Stimulated activated CD8-positive, alpha-beta memory T cell treated with anti-CD3 and anti-CD28 coated beads, Interleukin-12 subunit alpha, Interleukin-12 subunit beta, amount 100 ng/mL, for 24 hours (primary cell): ENCODE measurements around the gene CLEC4G.
"Not testable (repeated sequence)": the region's sequence is repeated elsewhere in the genome, so short reads cannot be mapped to it uniquely, and the experiment has no call there.

ENCODE experiments used
- DNase-seq: peaks from one replicate; pipeline ENCODE4 v3.0.0-alpha.2; 2020; ENCODE audit errors: extremely low read depth

CLEC4G gene

DNA sequence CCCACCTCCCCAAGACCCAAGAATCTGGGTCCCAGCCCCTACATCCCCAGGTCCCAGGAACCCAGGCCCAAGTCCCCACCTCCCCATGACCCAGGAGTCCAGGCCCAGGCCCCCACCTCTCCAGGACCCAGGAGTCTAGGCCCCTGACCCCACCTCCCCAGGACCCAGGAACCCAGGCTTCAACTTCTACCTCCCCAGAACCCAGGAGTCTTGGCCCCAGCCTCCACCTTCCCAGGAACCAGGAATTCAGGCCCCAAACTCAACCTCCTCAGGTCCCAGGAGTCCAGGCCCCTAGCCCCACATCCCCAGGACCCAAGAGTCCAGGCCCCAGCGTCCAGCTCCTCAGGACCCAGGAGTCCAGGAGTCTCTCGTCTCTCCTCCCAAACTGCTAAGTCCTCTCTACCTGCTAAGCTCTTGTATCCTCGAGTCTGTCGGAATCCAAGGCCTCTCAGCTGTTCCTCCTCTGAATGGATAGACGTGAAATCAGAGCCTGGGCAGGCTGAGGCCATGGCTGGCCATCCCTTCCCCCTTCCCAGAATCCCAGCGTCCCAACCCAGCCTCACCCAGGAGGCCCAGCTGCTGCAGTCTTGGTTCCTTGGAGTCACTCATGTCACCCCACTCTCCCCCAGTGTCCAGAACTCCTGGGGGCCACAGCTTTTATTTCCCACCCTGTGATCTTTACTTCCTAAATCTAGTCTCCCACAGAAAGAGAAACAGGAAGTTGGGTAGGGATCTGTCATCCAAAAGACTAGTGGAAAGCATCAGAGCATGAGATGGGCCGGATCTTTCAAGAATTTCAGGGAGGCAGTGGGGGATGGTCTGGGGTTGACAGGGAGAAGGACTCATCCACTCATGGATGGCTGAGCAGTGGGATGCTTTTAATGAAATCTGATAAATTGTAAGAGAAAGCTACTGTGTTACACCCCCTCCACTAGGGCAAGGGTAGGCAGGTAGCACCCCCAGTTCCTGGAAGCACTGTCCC lies 15.3 kb upstream of the CLEC4G start, which contains the start of gene CD209:
CD209 (minus strand) TSS at position 632 of the 982 bp plus-strand sequence; CDS start at position 609, 23 bp downstream.
- DNase-seq: no peak

DNA sequence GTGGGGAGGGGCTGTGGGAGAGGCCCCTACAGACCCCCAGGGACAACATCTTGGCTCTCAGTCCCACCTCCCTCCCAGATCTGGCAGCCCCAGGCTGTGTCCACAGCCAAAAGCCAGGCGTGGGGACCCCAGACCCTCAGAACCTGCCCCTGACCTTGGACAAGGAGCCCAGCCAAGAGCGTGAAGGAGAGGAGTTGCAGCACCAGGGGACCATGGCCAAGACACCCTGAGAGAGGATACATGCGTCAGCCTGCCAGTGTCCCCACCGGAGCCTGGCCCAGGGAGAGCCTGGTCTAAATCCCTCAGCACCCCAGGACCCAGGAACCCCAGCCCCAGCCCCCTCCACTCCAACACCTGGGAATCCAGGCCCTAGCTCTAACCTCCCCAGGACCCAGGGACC lies 14.4 kb upstream of the CLEC4G start:
- not testable (repeated sequence) for DNase-seq

DNA sequence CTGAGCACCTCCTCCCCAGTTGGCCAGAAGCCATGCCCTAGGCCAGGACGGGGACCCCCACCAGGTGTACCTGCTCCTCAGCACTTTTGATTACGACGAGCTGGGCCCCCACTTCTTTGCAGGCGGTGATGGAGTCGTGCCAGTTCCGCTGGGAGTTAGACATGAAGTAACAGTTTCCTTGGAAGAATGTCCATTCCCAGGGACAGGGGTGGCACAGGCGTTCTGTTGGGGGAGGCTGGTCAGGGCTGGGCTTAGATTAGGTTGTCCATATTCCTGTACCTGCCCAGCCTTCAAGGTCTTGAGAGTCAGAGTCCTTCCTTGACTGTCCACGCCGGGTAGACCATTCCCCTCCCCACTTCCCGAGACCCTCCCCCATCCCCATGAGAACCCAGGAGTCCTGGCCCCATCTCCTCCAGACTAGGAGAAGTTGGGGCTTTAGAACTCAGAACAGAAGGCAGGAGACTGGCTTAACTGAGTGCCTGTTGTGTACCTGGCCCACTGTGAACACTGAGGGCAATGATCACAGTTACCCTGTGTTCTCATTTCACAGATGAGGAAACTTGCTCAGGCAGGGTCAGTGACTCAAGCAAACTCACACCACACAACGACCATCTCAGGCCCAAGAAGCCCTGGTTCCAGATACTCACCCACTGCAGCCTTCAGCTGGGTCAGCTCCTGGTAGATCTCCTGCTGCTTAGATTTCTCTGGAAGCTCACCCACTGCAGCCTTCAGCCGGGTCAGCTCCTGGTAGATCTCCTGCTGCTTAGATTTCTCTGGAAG lies 13.2 kb upstream of the CLEC4G start:
- no peak for DNase-seq

DNA sequence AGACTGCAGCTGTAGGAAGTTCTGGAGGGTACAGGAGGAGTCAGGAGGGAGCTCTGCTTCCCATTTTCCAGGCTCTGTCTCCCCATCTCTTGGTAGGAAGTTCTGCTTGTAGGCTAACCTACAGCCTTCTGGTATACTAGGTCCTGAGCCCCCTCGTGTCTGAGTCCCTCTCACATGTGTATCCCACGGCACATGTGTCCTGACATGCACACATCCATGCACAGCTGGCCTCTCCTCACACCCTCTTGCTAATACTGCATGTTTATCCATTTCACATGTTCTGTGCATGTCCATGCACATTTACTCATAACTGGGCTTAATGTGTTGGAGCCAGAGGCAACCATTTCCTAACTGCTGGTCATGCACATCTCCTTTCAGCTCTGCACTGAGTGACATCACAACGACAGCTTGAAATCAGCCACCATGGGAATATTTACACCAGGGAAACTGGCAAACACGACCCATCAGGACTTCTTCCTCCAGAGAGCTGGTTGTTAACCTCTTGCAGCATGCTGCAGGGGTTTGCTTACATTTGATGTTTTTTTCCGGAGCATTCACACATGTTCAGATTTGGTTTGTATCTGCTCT lies 12.4 kb upstream of the CLEC4G start:
- no peak for DNase-seq

DNA sequence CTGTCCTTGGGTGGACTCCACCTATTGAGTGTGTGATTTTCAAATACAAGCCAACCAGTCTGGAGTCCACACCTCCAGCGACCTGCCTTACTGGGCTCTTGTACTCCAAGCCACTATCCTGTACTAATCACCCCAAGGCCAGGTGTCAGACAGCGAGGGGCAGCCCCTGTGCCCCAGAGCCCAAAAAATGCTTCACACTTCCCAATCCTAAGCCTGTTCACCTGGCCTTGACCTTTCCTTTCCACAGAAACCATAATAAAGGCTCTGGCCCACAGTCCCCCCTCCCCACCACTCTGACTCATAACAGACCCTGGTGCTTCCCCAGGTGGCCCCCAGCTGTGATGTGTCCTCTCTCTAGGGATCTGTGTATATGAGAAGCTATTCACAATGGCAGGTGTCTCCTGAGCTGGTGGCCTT lies 11.5 kb upstream of the CLEC4G start:
- no peak for DNase-seq

DNA sequence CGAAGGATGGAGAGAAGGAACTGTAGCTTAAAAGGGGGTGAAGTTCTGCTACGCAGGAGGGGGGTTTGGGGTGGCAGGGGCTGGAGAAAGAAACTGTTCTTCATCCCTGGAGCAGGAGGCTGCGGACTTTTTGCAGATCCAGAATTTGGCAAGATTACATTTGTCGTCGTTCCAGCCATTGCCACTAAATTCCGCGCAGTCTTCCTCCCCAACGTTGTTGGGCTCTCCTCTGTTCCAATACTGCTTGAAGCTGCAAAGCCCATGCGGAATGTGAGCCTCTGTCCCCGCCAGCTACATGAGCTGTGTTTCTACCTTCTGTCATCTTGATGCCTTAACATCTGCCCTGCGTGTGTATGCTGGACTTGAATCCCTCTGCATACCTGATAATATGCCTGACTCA lies 11.1 kb upstream of the CLEC4G start:
- DNase-seq: no peak

DNA sequence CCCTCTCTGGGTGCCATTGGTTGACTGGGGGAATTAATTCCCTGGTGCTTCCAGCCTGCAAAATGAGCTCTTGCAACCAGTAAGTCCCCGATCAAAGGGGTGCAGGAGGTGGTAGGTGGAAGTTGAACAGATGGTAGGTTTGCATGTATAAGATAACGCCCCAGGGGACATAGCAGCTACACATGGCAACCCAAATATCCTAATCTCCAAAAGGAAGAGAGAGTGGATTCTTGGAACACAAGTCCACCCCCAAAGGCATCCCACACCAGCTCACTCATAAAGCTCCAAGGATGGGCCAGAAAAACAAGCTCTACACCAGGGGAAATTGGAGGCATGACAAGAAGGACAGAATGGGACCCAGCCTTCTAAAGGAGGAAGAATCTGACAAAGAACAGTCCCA lies 10.7 kb upstream of the CLEC4G start:
- no peak for DNase-seq

DNA sequence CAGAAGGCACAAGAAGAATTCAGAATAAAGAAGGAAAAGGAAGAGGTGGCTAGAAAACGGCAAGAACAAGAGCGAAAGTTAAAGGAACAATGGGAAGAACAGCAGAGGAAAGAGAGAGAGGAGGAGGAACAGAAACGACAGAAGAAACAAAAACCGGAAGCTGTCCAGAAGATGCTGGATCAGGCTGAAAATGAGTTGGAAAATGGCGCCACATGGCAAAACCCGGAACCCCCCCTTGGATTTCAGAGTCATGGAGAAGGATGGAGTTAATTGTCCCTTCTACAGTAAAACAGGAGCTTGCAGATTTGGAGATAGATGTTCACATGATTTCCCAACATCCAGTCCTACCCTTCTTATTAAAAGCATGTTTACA lies 8.8 kb upstream of the CLEC4G start:
- DNase-seq: no peak

DNA sequence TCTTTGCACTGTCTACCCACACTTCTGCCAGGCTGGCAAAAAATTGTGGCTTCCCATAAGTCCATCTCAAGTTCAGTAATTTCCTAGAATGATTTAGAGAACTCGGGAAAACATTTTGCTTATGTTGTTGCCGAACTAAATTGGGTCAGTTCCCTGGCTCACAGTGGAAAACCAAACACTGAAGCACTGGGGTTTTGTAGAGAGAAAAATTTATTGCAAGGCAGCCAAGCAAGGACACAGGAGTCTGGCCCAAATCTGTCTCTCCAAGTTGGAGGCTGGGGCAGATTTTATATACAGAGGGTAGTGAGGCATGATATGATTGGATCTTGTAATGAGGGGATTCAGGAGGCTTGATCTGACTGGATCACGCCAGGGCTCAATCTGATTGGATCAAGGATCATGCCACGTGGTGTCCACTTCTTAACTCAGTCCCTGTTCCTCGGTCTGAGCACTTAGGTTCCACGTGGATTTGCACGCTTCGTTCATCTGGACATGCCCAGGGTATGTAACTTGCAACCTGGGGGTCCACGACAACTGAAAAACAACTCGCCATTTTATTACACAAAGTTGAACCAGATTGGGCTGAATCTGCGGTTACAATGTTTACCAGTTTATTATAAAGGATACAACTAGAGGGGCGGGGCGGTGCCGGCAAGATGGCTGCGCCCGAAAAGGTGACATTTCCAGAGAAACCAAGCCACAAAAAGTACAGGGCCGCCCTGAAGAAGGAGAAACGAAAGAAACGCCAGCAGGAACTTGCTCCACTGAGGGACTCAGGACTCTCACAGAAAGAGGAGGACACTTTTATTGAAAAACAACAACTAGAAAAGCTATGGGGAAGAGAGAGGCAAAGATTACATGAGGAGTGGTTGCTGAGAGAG lies 8.1 kb upstream of the CLEC4G start:
- DNase-seq: no peak

DNA sequence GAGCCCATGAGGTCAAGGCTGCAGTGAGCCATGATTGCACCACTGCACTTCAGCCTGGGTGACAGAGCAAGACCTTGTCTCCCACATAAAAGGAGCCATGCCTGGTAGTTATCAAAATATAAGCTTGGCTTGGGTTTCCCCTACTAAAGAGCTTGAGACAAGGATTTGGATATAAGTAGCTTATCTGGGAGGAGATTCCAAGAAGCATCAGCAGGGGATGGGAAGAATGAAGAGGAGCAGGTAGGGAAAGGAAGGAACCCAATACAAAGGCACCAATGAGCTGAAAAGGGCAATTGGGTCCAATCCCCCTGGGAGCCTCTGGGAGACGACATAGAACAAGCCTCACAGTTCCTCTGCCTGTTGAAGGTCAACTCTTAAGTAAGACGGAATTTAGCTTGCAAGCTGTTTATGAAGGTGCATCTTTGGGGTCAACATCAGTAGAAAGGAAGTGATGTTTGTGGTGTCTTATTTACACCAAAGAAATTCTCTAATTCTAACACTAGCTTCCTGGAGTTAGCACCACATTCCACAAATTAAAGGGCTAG lies 7.4 kb upstream of the CLEC4G start:
- DNase-seq: no peak

DNA sequence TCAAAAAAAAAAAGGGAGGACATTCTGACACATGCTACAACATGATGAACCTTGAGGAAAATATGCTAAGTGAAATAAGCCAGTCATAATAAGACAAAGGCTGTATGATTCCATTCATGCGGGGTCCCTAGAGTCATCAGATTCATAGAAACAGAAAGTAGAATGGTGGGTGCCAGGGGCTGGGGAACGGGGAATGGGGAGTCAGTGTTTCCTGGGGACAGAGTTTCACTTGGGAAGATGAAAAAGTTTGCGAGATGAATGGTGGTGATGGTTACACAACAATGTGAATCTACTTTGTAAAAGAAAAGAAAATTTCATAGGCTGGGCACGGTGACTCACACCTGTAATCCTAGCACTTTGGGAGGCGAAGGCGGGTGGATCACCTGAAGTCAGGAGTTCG lies 6.1 kb upstream of the CLEC4G start:
- DNase-seq: no peak

DNA sequence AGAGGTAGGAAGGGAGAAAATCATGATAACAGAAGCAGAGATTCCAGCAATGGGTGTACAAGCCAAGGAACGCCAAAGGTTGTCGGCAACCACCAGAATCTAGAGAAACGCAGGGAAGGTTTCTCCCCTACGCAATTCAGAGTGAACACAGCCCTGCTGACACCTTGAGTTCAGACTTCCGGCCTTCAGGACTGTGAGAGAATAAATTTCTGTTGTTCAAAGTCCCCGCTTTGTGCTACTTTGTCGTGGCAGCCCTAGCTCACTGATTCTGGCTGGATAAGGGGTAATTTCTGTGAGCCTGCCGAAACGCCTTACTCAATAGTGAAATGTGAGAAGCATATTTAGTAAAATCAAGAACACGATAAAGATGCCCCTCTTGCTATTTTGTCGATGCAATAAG lies 5.3 kb upstream of the CLEC4G start:
- no peak for DNase-seq

DNA sequence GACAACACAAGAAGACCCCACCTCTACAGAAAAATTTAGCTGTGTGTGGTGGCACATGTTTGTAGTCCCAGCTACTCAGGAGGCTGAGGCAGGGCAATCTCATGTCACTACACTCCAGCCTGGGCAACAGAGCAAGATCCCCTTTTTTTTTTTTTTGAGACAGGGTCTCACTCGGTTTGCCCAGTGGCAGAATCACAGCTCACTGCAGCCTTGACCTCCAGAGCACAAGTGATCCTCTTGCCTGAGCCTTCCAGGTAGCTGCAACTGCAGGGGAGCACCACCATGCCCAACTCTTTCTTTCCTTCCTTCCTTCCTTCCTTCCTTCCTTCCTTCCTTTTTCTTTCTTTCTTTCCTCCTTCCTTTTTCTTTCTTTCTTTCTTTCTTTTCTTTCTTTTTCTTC lies 4.2 kb upstream of the CLEC4G start:
- no peak for DNase-seq

DNA sequence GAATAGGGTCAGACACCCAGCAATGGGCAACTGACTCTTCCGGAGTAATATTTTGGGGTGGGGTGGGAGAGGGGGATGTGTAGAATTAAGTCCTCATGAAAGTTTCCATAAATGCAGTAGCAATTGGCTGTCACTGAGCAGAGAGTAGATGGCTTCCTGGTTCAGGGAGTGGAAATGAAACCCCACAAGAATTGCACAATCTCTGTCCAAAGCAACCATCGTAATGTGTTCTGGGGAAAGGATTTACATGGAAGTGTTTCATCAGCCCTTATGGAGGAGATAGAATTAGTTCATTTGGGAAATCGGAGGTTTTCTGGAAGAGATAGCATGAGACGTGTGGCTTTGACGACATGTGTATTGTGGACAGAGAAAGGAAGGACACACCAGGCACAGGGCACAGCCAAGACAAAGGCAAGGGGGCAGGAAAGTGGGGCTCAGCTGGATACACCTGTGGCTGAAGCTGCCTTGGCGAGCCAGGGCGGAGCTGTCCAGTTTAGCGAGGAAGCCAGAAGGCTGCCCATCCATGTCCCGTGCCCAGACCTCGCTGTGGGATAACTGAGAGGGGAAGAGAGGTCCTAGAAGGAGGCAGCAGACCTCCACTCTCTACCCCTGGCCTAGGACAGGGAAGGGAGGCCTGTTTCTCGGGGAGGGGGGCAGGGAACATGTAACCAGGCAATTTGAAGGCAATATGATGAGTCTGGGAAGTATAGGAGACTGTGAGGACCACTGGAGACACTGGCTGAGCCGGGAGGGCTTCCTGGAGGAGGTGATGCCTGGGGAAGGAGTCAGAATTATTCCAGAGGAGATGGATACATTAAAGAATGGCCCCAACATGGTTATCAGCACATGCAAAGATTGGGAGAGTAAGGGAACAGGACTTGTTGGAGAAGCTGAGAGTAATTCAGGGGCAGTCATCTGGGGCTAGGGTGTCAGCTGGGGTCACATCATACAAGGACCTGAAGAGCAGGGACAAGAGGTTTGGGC lies 2.6 kb upstream of the CLEC4G start:
- DNase-seq: no peak

DNA sequence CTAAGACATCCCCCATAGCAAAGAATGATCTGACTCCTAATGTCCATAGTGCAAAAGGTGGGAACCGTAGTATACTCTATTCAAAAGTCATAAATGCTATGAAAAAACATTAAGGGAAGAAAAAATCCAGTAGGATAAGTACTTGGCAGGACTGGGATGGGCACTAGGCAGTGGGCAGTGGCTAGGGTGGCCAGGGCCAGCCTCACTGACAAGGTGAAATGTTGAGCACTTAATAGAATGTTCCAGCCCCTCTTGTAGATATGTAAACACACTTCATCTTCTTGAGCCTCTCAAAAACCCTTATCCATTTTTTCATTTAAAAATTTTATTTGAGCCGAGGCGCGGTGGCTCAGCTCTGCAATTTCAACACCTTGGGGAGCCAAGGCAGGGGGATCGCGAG lies 1.5 kb upstream of the CLEC4G start:
- no peak for DNase-seq

DNA sequence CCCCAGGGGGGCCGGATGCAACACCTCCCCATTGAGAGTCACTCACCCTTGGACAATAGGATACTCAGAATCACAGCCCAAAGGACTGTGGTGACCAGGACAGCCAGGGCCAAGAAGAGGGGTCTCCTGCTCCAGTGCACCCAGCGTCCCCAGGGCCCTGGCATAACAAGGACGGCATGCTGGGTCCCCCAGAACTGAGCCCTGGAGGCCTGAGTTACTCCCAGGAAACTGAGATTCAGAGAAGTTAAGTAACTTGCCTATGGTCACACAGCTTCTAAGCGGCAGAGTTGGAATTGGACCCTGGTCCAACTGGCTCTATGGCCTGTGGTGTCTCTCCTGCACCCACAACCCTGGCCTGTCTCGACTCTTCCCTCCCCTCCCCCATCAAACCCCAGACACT lies 295 bp downstream of the CLEC4G start:
- DNase-seq: no peak

DNA sequence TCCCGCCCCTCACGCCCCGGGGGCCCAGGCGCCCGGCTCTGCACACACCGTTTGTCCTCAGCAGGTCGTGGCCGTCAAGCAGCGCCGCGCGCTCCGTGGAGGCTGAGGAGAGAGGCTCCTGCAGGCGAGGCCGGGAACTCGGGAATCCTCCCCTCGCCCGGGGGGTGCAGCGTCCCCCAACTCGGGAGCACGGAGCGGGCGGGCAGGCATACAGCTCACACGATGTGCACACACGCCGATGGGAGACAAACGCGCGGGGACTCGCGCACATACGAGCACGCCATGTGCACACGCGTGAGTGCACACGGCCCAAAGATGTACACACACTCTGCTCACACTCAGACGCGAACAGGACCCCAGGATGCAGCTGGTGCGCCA lies 703 bp downstream of the CLEC4G start:
- no peak for DNase-seq

DNA sequence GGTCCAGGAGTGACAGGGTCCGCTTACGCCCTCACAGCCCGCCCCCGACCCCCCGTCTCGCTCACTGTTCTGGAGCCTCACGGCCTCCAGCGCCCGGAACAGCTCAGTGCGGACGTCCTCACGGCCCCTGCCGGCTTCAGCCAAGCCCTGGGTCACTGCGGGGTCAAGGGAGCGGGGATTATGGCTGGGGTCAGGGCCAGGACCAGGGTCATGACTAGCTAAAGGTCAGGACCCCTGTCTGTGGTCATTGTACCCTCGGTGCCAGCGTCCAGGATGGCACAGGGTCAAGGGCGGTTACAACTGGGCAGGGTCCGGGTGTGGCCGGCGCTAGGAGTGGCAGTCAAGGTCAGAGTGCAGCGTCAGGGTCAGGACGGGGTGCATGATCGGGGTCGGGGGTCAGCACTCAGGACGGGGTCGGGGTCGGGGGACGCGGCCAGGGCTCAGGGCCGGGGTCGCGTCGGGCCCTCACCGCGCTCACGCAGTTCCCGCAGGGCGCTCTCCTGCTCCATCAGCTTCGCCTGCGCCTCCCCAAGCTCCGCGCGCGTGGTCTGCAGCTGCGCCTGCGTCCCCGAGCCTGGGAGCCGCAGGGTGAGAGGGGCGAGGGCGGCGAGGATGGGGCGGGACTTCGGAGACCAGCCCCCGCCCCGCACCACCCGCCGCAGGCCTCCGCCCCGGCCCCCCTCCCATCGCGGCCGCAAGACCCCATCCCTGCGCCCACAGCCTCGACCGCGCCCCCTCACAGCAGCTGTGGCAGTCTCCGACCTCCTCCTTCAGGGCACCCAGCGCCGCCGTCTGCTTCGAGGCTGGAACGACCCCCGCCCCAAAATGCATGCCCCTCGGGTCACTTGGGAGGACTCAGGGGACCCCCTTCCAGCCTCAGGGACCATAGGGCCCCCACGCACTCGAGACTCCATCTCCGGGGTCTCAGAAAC lies 1.4 kb downstream of the CLEC4G start:
- DNase-seq: no peak

DNA sequence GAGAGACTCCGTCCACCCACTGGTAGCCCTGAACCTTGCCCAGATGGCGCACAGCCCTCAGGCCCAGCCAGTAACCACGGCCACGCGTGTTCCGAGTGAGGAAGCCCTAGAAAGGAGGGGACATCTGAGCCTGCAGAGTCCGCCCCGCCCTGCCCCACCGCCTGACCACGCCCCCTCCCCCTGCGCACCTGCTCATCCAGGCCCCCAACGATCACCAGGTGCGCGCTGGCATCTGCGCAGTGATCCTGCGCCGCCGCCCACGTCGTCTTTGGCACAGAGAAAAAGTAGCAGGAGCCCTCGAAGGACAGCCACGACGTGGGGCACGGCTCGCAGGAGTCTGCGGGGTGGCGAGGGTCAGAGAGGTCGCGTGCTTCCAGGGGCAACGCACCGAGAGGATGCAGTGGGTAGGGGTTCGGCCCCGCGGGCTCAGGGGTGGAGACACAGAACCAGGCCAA lies 2.1 kb downstream of the CLEC4G start:
- no peak for DNase-seq
